Spleen (tissue), 13 donors: ENCODE measurements around the gene SLC16A5. TPM values are rescaled to one million over a fixed set of nuclear protein-coding genes. Genes with fewer than 3 reads are reported as not detected.
"Not testable (repeated sequence)": the region's sequence is repeated elsewhere in the genome, so short reads cannot be mapped to it uniquely, and the experiment has no call there.

Experiments
- DNase-seq: peaks from one replicate; pipeline ENCODE4 v3.0.0-alpha.2; 2020
- H3K27ac ChIP-seq, 8 donors: fragments of 200-600 bp; sonication (generic) in 7 of 8; 1 replicate in 4 of 8; 2 replicates in 4 of 8; pipeline versions ENCODE4 v1.5.0 to v1.8.0; 2016 to 2021; ENCODE audit warnings: inconsistent platforms in 4 of 8, mild to moderate bottlenecking in 4 of 8, moderate library complexity in 1 of 8
- H3K27me3 ChIP-seq, 7 donors: fragments of 200-600 bp; sonication (generic) in 6 of 7; replicated peaks in 1 of 7; 1 replicate in 4 of 7; 2 replicates in 3 of 7; pipeline versions ENCODE4 v1.5.0 to v1.8.0; 2016 to 2021; ENCODE audit warnings: inconsistent platforms in 3 of 7, mild to moderate bottlenecking in 1 of 7
- H3K36me3 ChIP-seq, 6 donors: fragments of 200-600 bp; sonication (generic) in 5 of 6; 1 replicate in 4 of 6; 2 replicates in 2 of 6; pipeline versions ENCODE4 v1.5.0 to v1.8.0; 2016 to 2021; ENCODE audit warnings: inconsistent platforms in 2 of 6
- H3K4me1 ChIP-seq, 6 donors: fragments of 200-600 bp; sonication (generic) in 5 of 6; 1 replicate in 3 of 6; 2 replicates in 3 of 6; pipeline versions ENCODE4 v1.5.0 to v1.8.0; 2016 to 2021; ENCODE audit warnings: inconsistent platforms in 3 of 6
- H3K4me3 ChIP-seq, 8 donors: fragments of 200-600 bp; sonication (generic) in 7 of 8; 1 replicate in 4 of 8; 2 replicates in 4 of 8; pipeline versions ENCODE4 v1.5.0 to v1.8.0; 2016 to 2021; ENCODE audit warnings: inconsistent platforms in 4 of 8, mild to moderate bottlenecking in 4 of 8, moderate library complexity in 2 of 8
- H3K9me3 ChIP-seq, 8 donors: fragments of 200-600 bp; sonication (generic) in 7 of 8; 1 replicate in 4 of 8; 2 replicates in 4 of 8; pipeline versions ENCODE4 v1.5.0 to v1.8.0; 2016 to 2021; ENCODE audit warnings: inconsistent platforms in 4 of 8
- POLR2A ChIP-seq, 3 donors: fragments of 450-650 bp; IDR thresholded peaks; one replicate each; pipeline ENCODE4 v1.5.1; 2017; ENCODE audit warnings: antibody characterized with exemption in 3 of 3, mild to moderate bottlenecking in 1 of 3
- POLR2AphosphoS5 ChIP-seq, 3 donors: sonication (generic); formaldehyde crosslinking; IDR thresholded peaks; one replicate each; pipeline ENCODE4 v1.5.1; 2017; ENCODE audit warnings: antibody characterized with exemption in 3 of 3
- WGBS, 5 donors: extraction: QIAGEN DNeasy Blood & Tissue Kit in 3 of 5; methylation state at CpG; one replicate each; pipeline versions ENCODE4 v1.1.5 to v1.1.7; 2013 to 2018; 5-methylcytosine and 5-hydroxymethylcytosine counted together
- intact Hi-C: fragments of 100-400 bp; cut with DNase I; formaldehyde crosslinking; loops from one replicate; pipeline ENCODE4 v1.15.0; 2023; ENCODE audit warnings: low total_unique reads
- long read RNA-seq, 2 donors: transcript quantifications; one replicate each; lab custom pipeline, GENCODE V29; 2026
- polyA plus RNA-seq, 3 donors: library from polyadenylated mRNA; stranded (reverse); fragments of 200-250 nt; gene quantifications; one replicate each; pipeline ENCODE4 v1.2.1, GENCODE V29; 2013
- total RNA-seq, 7 donors: library from RNA; depleted of rRNA in 3 of 7; stranded (reverse); fragments of >200 nt in 3 of 7; fragmentation: NEBNext Ultra II Directional in 4 of 7; extraction: Animal tissue kit (Norgen Biotek cat#: 25700) in 4 of 7; gene quantifications; one replicate each; pipeline versions ENCODE4 v1.1.0 to v1.2.1, GENCODE V29; 2016 to 2021
- TF ChIP-seq, protein P1 (sequence below), 11 experiments: fragments of 200-600 bp in 7 of 11; fragments of 450-650 bp in 4 of 11; sonication (generic) in 4 of 11; IDR thresholded peaks in 8 of 11; conservative IDR thresholded peaks in 3 of 11; 1 replicate in 7 of 11; 2 replicates in 4 of 11; pipeline versions ENCODE4 v1.4.0 to v1.8.0; 2016 to 2021; ENCODE audit warnings: antibody characterized with exemption in 11 of 11, inconsistent platforms in 4 of 11, mild to moderate bottlenecking in 1 of 11
- donor health status: healthy with polysubstance abuse.
- donor health status: DM: no; HTN: no; CAD: no; lungs with moderate emphysema.
- donor health status: DM: no; HTN: no; CAD: no.
- donor health status: Bipolar disorder and iron deficiency.
- donor health status: healthy.
- donor health status: DM: no; HTN: no; CAD: no.
- donor health status: DM: yes; HTN: yes; CAD: no.

The SLC16A5 gene, protein sequence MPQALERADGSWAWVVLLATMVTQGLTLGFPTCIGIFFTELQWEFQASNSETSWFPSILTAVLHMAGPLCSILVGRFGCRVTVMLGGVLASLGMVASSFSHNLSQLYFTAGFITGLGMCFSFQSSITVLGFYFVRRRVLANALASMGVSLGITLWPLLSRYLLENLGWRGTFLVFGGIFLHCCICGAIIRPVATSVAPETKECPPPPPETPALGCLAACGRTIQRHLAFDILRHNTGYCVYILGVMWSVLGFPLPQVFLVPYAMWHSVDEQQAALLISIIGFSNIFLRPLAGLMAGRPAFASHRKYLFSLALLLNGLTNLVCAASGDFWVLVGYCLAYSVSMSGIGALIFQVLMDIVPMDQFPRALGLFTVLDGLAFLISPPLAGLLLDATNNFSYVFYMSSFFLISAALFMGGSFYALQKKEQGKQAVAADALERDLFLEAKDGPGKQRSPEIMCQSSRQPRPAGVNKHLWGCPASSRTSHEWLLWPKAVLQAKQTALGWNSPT
- total RNA-seq, result 10 to 100 TPM in 6 of 7 donors, 1 to 10 TPM in 1; 9.3 to 31.0 (median 14.9) TPM
- 1 to 10 TPM; 3.1 to 6.4 (median 4.7) TPM for polyA plus RNA-seq
- long read RNA-seq, donor 1, result 0 reads
- long read RNA-seq, donor 2, result 0 reads

DNA sequence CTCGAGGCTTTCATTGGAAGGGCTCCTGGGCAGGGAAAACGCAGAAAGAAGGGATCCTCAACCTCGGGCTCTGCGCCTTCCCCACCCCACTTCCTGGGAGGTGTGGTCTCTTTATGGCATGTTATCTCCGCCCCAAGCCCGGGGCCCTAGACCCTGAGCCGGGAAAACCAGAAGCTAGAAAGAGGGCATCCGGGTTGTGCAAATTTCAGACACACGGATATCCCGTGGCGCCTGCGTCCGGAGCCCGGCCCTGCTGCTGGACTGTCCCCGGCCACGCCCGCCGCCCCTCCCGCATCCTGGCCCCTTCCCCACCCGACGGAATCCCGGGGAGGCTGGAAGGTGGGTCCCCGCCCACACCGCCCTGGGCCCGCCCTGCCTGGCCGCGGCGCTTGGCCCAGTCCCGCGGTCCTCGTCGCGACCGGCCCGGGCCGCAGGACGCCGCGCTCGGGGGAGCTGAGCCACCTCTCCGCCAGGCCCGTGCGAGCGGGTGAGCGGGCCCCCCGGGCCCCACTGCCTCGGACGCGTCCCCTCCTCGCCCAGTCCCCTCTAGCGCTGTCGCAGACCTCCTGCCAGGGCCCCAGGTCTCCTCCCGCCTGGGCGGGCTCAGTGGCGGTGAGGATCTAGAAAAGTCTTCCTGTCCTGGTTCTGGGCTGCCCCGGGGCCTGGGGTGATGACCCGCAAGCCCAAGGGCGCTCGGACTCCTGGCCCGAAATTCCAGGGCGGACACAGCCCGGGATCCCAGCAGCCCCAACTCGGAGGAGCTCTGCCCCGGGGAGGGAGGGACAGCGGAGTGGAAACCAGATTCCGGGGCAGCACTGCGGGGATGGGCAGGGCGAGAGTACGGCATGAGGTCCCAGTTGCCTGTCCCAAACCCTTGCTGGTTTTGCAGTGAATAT is at the start of gene SLC16A5:
SLC16A5 (plus strand) TSS at position 397 of the 896 bp plus-strand sequence. CDS start 5,683 bp downstream, outside the sequence.
- Histone ChIP-seq H3K4me1 (peaks cover 36 to 88% (median 64%) of the 10 kb centered on the region in 6 donors), H3K4me3 (peak within 1 kb of the TSS; percentile 35 to 81 (median 54)), H3K27me3 (no peaks in the 10 kb centered on the region), H3K9me3 (no peaks in the 10 kb centered on the region), H3K27ac (peak within 1 kb of the TSS; percentile 70 to 97 (median 89)), H3K36me3 (no peaks in the 10 kb centered on the region)
- WGBS, 5 donors, result 2 to 29% (median 3%) methylated on average over 3 to 69 of the region's 69 CpGs
- intact Hi-C loops, result no loop called here
- peak; percentile 95 for DNase-seq
- TF ChIP-seq POLR2A (IDR thresholded peaks at IDR 0.05) (no peak), POLR2AphosphoS5 (IDR thresholded peaks at IDR 0.05) (peak; percentile 80 to 89 (median 83))
- TF ChIP-seq, protein P1, sequence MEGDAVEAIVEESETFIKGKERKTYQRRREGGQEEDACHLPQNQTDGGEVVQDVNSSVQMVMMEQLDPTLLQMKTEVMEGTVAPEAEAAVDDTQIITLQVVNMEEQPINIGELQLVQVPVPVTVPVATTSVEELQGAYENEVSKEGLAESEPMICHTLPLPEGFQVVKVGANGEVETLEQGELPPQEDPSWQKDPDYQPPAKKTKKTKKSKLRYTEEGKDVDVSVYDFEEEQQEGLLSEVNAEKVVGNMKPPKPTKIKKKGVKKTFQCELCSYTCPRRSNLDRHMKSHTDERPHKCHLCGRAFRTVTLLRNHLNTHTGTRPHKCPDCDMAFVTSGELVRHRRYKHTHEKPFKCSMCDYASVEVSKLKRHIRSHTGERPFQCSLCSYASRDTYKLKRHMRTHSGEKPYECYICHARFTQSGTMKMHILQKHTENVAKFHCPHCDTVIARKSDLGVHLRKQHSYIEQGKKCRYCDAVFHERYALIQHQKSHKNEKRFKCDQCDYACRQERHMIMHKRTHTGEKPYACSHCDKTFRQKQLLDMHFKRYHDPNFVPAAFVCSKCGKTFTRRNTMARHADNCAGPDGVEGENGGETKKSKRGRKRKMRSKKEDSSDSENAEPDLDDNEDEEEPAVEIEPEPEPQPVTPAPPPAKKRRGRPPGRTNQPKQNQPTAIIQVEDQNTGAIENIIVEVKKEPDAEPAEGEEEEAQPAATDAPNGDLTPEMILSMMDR (IDR thresholded peaks at IDR 0.05 in 8 of 11, conservative IDR thresholded peaks at IDR 0.05 in 3 of 11), result peak in 1 of 11 experiments; percentile 17

DNA sequence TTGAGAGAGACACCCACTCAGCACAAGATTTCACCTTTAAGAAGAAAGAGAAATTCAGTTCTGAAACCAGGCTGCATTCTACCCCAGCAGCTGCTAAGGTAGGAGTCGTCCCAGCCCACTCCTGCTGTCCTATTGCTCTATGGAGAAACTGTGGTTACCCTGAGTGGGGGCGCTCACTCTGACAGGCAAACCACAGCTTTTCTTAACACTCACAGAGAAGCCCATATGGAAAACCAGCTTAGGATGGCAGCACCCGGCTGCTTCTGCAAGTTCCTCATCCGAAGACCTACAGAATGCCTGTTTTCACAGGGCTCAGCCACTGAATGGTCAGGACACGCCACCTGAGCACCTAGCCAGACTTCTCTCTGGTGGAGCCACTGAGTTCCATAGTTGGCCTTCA is 48.5 kb upstream of the SLC16A5 start:
- peaks cover 0 to 51% (median 42%) of the 10 kb centered on the region in 6 donors for H3K36me3 ChIP-seq
- no peak for DNase-seq
- 39 to 80% (median 67%) methylated on average over 5 of the region's 5 CpGs for WGBS, 5 donors
- H3K9me3 ChIP-seq, result no peaks in the 10 kb centered on the region
- H3K27ac ChIP-seq, result no peak overlapping the region
- intact Hi-C loops, result no loop called here
- no peak overlapping the region for H3K4me3 ChIP-seq
- no peaks in the 10 kb centered on the region for H3K27me3 ChIP-seq
- peaks cover 13 to 38% (median 24%) of the 10 kb centered on the region in 6 donors for H3K4me1 ChIP-seq
- TF ChIP-seq, protein P1 (IDR thresholded peaks at IDR 0.05 in 8 of 11, conservative IDR thresholded peaks at IDR 0.05 in 3 of 11), result no peak
- TF ChIP-seq POLR2AphosphoS5 (IDR thresholded peaks at IDR 0.05), result no peak
- no peak for TF ChIP-seq POLR2A (IDR thresholded peaks at IDR 0.05)

DNA sequence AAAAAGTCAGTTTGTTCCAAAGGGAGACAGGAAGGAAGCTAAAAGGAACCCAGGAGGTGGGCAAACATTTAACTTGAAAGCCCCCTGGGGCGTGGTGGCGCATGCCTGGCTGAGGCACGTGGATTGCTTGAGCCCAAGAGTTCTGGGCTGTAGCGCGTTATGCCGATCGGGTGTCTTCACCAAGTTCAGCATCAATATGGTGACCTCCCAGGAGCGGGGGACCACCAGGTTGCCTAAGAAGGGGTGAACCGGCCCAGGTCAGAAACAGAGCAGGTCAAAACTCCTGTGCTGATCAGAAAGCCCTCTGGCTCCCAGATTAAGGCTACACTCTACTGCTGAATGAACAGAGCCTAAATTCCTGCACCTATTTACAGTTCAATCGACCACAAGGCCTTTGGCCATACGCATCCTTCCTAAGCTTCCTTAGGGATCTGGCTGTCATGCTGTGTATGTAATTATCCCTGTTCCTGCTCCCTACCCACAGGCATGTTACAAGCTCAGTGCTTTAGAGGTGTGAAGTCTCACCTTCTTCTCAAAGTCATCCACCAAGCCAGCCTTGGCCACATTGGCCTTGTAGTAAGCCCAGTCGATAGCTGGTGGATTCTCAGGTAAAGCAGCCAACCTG is 46.0 kb upstream of the SLC16A5 start:
- 80 to 89% (median 84%) methylated on average over 12 of the region's 12 CpGs for WGBS, 5 donors

DNA sequence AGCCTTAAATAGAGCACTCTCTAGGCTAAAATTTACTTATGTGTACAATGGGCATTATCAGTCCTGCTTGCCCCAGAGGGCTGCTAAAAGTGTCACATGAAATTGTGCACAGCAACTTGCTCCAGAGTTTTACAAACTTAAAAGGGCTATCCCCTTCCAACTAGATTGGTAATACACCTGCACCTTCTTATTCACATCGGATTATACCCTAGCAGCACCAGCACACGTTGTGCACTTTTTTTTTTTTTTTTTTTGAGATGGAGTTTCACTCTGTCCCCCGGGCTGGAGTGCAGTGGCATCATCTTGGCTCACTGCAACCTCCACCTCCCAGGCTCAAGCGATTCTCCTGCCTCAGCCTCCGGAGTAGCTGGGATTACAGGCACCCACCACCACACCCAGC is 44.0 kb upstream of the SLC16A5 start:
- H3K27ac ChIP-seq, DNase-seq, H3K27me3 ChIP-seq, intact Hi-C loops, H3K9me3 ChIP-seq, H3K4me3 ChIP-seq: not testable (repeated sequence)
- peaks cover 0 to 37% (median 36%) of the 10 kb centered on the region in 6 donors for H3K36me3 ChIP-seq
- peaks cover 6 to 39% (median 25%) of the 10 kb centered on the region in 6 donors for H3K4me1 ChIP-seq
- 82 to 87% (median 83%) methylated on average over 5 of the region's 5 CpGs for WGBS, 5 donors

More for the DNA sequence above, 46.0 kb upstream of the SLC16A5 start:
- H3K27ac ChIP-seq, result no peak overlapping the region
- intact Hi-C loops, result no loop called here
- no peaks in the 10 kb centered on the region for H3K9me3 ChIP-seq
- H3K4me1 ChIP-seq, result peaks cover 0 to 34% (median 13%) of the 10 kb centered on the region in 6 donors
- no peaks in the 10 kb centered on the region for H3K27me3 ChIP-seq
- TF ChIP-seq, protein P1 (IDR thresholded peaks at IDR 0.05 in 8 of 11, conservative IDR thresholded peaks at IDR 0.05 in 3 of 11), result no peak
- no peak for DNase-seq
- H3K36me3 ChIP-seq, result peaks cover 0 to 51% (median 42%) of the 10 kb centered on the region in 6 donors
- H3K4me3 ChIP-seq, result no peak overlapping the region
